NCI-H82 (cell line): ENCODE results near the gene DCAF11.

Experiments
- DNase-seq: peaks from one replicate; lab custom pipeline; 2025; lab: John Stamatoyannopoulos, UW

Gene DCAF11

GRCh38 chr14:24114532-24115421, at the start of gene DCAF11, which contains the start of gene NRL:
Gene DCAF11 (plus strand): TSS chr14:24114777. CDS start chr14:24115595, 818 bp downstream.
Gene NRL (minus strand): TSS chr14:24114949. CDS start chr14:24082848, 32,101 bp downstream.
- DNase-seq = peak; percentile 99

GRCh38 chr14:24064856-24065255, 49.7 kb upstream of the DCAF11 start:
- DNase-seq = no peak

- DNase-seq = no peak
Observed at GRCh38 chr14:24065408-24065807, 49.2 kb upstream of the DCAF11 start.

- DNase-seq = no peak
Observed at GRCh38 chr14:24066496-24067132, 48.0 kb upstream of the DCAF11 start.

GRCh38 chr14:24067133-24068082, 47.2 kb upstream of the DCAF11 start:
- no peak for DNase-seq

- DNase-seq = no peak
Observed at GRCh38 chr14:24068711-24069410, 45.7 kb upstream of the DCAF11 start.

GRCh38 chr14:24069411-24069735, 45.2 kb upstream of the DCAF11 start:
- DNase-seq = no peak

- peak; percentile 69 for DNase-seq
Observed at GRCh38 chr14:24070285-24071143, 44.1 kb upstream of the DCAF11 start.

- no peak for DNase-seq
Observed at GRCh38 chr14:24071144-24071697, 43.4 kb upstream of the DCAF11 start, which contains the start of gene CPNE6. Gene CPNE6 (plus strand): TSS chr14:24071562. CDS start chr14:24072937, 1,375 bp downstream.

- no peak for DNase-seq
Observed at GRCh38 chr14:24071836-24072430, 42.6 kb upstream of the DCAF11 start.

GRCh38 chr14:24072436-24072835, 42.1 kb upstream of the DCAF11 start:
- no peak for DNase-seq

- no peak for DNase-seq
Observed at GRCh38 chr14:24072881-24073877, 41.4 kb upstream of the DCAF11 start.

GRCh38 chr14:24074625-24075484, 39.7 kb upstream of the DCAF11 start:
- peak; percentile 13 for DNase-seq

- DNase-seq = no peak
Observed at GRCh38 chr14:24075485-24076301, 38.9 kb upstream of the DCAF11 start.

GRCh38 chr14:24076302-24076601, 38.3 kb upstream of the DCAF11 start:
- no peak for DNase-seq

GRCh38 chr14:24077086-24077485, 37.5 kb upstream of the DCAF11 start:
- DNase-seq = no peak

- peak; percentile 13 for DNase-seq
Observed at GRCh38 chr14:24078146-24078545, 36.4 kb upstream of the DCAF11 start.
